Fibroblast of mammary gland (primary cell): Measurements from ENCODE around the gene SCD5.

Experiments used
- DNase-seq: peaks from one replicate; pipeline ENCODE4 v3.0.0-alpha.2; 2010; ENCODE audit warnings: low read depth
- H3K4me3 ChIP-seq: 2 replicates; pipeline ENCODE4 v1.5.1; 2011; ENCODE audit warnings: low read depth, mild to moderate bottlenecking, low read length, moderate library complexity; ENCODE audit not compliant: control insufficient read depth
- CTCF ChIP-seq: conservative IDR thresholded peaks from 2 replicates; pipeline ENCODE4 v1.5.1; 2011; ENCODE audit warnings: low read depth, low read length, inconsistent platforms; ENCODE audit not compliant: control insufficient read depth, insufficient read depth

SCD5 gene

GRCh38 chr4:82610041-82610440 is 188.6 kb downstream of the SCD5 start:
- H3K4me3 ChIP-seq: no peak overlapping the region
- no peak for DNase-seq
- TF ChIP-seq CTCF: no peak

GRCh38 chr4:82606622-82607021 is 192.0 kb downstream of the SCD5 start:
- no peak for TF ChIP-seq CTCF
- no peak for DNase-seq
- no peak overlapping the region for H3K4me3 ChIP-seq

- no peak for TF ChIP-seq CTCF
- no peak for DNase-seq
- H3K4me3 ChIP-seq: no peak overlapping the region
These were observed 194.1 kb downstream of the SCD5 start for GRCh38 chr4:82604522-82604921.

- H3K4me3 ChIP-seq: no peak overlapping the region
- no peak for TF ChIP-seq CTCF
- peak; percentile 57 for DNase-seq
These were observed 197.2 kb downstream of the SCD5 start for GRCh38 chr4:82601242-82602015.

GRCh38 chr4:82599336-82599735 is 199.3 kb downstream of the SCD5 start:
- no peak for DNase-seq
- H3K4me3 ChIP-seq: no peak overlapping the region
- no peak for TF ChIP-seq CTCF

- DNase-seq: no peak
- no peak overlapping the region for H3K4me3 ChIP-seq
- TF ChIP-seq CTCF: no peak
These were observed 204.1 kb downstream of the SCD5 start for GRCh38 chr4:82594456-82594855.
